HG02870 (cell line): Measurements from ENCODE around the gene LY6G5C.

ENCODE experiments used
- ATAC-seq: cut with Tn5 transposase; IDR thresholded peaks from one replicate; pipeline ENCODE4 v1.9.1; 2021; ENCODE audit warnings: mild to moderate bottlenecking, moderate library complexity; ENCODE audit not compliant: unreplicated experiment

LY6G5C gene, protein sequence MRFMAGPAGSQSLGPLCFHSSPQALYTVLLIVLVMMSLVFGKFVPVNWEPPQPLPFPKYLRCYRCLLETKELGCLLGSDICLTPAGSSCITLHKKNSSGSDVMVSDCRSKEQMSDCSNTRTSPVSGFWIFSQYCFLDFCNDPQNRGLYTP

GRCh38 chr6:31680226-31681134, at the start of gene LY6G5C:
TSS of gene LY6G5C (minus strand) at chr6:31681067. CDS start at chr6:31680373, 694 bp downstream.
- no peak for ATAC-seq

DNA sequence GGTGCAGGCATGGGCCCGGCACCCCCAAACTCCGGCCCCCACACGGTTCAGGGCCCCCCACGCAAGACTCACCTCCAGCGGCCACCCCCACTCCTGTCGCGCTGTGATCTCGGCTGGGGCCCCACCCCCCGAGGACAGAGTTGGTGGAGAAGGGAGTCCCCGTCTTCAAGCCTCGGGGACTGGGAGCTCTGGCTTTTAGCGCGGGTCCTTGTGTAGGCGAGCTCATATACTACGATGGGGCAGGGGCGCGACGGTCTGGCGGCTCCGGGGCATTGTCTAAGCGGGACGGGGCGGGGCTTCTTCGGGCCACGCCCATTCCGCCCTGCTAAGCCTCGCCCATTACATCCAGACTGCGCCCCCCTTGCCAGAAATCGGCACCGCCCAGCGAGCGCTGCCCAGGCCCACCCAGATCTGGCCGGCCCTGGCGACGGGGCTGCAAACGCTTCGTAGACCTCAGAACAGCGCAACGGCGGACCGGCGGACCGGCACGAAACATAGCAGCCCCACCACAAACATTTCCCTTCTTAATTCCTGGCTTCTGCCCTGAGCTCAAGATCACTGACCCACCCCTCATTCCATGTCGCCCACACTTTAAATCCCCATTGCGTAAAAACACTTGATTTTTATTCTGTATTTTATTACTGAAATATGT, 49.2 kb upstream of the LY6G5C start:
- no peak for ATAC-seq

- ATAC-seq, result no peak
Observed at GRCh38 chr6:31729515-31729978, 48.7 kb upstream of the LY6G5C start.

DNA sequence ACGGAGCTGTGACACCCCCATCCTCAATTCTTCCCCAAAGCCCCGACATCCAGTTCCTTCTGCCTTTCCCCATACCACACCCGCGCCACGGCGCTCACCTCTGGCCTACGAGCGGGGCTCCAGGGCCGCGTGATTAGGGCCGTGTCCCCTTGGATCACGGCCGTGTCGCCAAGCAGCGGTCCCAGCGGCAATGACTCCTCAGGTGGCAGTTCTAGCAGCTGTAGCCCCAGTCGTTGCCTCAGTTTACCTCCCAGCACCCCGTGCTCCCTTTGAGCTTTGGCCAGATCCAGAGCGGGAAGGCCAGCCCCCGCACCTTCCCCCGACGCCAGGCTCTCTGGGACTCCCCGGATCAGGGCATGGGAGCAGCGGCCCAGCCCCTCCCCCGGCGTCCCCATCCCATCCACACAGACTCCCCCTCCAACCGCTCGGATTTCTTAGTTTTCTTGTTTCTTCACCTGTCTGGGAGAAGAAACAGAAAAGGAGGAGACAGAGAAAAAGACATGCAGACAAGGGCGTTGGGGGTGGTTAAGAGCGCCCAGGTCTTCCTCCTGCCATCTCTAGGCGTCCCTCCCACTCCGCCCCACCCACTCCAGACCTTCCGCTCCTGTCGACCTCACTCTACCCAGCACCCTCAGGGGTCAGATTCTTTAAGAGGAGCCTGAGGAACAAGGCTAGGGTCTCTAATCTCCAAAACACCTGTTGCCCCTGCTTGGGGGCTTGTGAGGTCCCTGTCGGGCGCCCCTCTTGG, 48.1 kb upstream of the LY6G5C start, which contains the start of gene DDAH2:
DDAH2 (minus strand) TSS at position 533 of the 748 bp plus-strand sequence; CDS start at position 395, 138 bp downstream.
- no peak for ATAC-seq

DNA sequence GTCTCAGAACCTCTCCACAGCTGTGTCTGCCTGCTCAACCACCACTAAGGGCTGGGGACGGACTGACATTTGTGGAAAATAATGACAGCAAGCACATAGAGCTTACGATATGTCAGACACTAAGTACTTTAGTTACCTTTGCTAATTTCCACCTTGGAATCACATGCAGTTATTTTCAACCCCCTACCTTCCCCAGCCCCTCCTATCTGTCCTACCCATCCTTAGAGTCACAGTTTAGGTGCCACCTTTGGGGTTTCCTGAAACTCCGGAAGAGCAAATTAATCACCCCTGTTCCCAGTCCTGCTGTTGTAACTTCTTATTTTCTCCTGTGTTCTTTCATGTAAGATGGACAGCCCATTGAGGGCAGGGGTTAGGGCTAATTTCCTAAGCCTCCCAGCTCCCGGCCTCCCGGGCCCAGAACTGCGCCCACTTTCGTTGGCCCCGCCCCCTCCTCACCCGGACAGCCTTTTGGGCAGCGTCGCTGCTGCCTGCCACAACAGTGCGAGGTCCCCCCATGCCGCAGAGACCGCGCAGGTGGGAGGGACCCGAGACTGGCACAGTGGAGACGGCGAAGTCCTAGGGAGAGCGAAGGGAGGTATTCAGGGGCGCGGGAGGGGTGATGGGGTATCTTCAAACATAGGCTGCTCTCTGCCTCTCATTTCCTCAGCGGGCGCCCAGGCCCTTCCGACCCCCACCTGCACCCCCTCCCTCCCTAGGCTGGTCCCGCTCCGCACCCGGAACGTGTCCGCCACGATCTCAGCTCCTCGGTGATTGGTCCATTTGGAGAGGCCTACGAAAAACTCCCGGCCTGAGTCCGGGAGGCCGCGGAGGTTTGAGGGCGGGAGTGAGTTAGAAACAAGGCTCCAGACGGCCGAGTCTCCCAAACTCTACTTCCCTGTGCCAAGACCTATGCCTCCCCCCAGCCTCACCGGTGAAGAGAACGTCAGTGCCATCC, 47.1 kb upstream of the LY6G5C start:
- ATAC-seq, result no peak

- ATAC-seq, result no peak
Observed at GRCh38 chr6:31727034-31727716, 46.3 kb upstream of the LY6G5C start.

DNA sequence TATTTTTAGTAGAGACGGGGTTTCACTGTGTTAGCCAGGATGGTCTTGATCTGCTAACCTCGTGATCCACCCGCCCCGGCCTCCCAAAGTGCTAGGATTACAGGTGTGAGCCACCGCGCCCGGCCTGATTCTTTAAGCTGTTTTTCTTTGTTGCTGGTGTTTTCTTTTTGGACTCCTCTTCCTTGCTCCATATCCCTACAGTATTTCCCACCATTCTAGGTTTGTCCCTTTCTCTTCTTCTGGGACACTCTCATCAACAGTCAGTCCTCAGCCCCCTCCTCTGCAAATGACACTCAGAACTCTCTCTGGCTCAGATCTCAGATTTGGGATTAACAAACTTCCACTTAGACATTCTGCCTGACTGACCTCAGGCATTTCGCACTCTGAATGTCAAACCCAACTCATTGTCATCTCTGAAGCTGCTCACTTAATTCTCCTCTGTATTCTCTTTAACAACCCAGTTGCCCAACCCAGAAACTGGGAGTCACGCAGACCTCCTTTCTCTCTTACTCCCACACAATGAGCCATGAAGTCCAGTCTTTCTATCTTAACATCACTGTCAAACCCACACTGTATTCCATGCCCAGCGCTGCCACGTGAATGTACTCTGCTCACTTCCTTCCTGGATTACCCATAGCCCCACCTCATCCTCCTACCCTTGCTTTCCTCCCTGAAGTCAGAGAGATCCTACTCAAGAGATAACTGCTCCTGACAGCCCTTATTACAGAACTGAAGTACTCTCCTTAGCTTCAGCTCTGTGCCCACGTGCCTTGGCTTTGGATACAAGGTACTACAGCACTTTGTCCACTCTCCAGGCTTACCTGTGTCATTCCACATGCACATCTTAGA, 44.9 kb upstream of the LY6G5C start:
- ATAC-seq, result no peak

- ATAC-seq, result no peak
Observed at GRCh38 chr6:31723980-31724691, 43.3 kb upstream of the LY6G5C start.

DNA sequence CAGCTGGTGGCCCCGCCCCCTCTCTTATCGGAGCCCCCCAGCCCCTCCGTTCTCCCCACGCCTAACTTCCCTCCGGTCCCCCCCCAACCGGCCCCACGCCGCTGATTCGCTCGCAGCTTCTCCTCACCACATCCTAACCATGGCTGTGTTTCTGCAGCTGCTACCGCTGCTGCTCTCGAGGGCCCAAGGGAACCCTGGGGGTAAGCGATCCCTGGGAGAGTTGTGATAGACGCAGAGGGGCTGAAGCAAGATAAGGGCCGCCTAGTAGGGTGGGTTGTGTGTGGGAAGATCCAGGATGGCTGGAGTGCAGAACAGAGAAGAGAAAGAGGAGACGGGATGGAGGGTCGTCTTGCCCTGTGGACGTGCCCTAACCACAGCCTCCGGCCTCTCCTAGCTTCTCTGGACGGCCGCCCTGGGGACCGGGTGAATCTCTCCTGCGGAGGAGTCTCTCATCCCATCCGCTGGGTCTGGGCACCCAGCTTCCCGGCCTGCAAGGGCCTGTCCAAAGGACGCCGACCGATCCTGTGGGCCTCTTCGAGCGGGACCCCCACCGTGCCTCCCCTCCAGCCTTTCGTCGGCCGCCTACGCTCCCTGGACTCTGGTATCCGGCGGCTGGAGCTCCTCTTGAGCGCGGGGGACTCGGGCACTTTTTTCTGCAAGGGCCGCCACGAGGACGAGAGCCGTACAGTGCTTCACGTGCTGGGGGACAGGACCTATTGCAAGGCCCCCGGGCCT, 42.5 kb upstream of the LY6G5C start, which contains the start of gene MPIG6B:
MPIG6B (plus strand) TSS at position 129 of the 735 bp plus-strand sequence; CDS start at position 140, 11 bp downstream.
- ATAC-seq, result no peak

- ATAC-seq, result no peak
Observed at GRCh38 chr6:31722173-31722572, 41.3 kb upstream of the LY6G5C start.

DNA sequence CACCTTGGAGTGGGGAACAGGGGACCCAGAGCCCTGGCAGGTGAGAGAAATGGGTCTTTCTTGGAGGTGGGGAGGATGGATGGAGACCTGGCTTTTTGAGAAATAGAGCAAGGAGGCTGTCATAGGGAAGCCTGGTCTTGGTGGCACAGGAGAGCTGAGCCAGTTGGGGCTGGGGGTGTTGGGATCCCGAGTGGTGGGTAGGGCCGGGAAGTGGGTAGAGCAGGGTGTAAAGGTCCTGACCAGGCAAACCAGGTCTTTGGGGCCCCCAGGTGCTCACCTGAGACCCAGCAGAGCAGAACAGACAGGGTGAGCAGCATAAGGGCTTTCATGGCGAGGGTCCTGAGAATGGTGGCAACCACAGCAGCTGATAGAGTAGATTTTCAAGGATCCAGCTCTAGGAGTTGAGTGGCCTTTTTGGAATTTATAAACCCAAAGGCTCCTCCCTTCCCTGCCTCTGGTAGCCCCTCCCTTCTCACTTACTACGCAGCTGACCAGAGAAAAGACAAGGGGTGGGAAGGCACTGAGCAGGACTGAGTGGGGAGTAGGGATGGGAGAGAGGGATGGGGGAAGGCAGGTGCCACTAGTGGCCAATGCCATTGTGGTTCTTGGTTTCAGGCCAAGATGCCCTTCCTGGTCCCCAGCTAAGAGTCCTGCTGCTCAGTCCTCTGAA, 40.6 kb upstream of the LY6G5C start, which contains the start of gene LY6G6C:
LY6G6C (minus strand) TSS at position 396 of the 670 bp plus-strand sequence; CDS start at position 329, 67 bp downstream.
- no peak for ATAC-seq

DNA sequence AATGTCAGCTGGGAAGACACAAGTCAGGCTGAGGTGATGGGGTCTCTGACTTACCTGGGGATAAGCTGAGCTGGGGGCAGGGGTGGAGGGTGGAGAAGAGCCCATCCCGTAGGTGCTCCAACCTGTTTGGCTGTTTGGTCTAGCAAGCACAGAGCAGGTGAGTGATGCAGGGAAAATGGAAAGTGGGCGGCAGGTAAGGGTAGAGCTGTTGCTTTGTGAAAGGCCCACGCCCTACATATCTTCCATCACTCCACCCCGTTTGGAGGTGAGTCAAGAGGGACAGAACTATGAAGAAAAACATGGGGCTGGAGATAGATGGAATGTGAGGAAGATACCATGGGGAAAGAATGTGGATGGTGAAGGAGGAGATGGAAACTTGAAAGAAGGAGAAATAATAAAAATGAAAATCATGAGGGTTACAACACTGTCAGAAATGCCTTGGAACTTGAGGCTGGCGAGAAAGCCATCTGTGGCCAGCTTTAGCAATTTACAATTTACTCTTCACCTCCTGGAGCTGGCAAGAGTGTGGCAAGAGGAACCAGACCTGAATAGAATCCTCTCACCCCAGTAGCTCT, 39.4 kb upstream of the LY6G5C start:
- ATAC-seq, result no peak

DNA sequence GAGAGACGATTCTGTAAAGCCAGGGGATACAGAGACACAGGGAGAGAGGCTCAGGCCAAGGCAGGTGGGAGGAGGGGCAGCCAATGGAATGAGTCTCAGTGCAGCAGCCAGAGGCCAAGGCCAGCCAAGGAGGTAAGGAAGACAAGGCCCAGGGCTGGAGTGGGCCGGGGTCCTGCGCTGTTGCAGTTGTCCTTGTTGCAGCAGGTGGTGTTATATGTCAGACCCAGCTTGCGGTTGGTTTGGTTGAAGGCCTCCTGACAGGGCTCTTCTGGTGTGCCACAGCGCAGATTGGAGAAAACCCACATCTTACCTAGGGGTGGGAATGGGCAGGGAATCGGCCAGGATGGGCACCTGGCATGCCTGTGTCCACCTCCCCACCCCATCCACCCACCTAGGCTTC, 38.1 kb upstream of the LY6G5C start:
- ATAC-seq, result no peak

GRCh38 chr6:31718265-31718664, 37.4 kb upstream of the LY6G5C start:
- ATAC-seq, result no peak

DNA sequence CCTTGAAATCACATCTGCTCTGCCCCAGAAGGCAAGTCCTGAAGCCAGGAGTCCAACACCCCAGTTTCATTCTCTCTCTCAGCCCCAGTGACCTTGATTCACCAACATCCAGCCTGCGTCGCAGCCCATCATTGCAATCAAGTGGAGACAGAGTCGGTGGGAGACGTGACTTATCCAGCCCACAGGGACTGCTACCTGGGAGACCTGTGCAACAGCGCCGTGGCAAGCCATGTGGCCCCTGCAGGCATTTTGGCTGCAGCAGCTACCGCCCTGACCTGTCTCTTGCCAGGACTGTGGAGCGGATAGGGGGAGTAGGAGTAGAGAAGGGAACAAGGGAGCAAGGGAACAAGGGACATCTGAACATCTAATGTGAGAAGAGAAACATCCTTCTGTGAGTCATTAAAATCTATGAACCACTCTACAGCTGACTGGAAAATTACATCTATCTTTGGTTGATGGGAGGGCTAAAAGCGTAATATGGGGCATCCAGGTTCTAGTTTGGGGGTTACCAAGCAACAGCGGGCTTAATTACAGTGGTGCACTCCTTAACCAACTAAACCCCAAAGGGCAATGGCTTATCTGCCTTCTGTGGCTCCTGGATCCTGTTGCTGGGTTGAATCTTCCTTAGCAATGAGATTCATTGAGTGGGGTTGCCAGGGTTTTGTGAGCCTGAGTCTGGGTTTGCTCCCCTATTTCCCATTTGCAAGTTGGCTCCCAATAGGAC, 36.8 kb upstream of the LY6G5C start:
- ATAC-seq, result no peak
